ENCODE measurements around the gene FIGNL1. TPM values are rescaled to one million over a fixed set of nuclear protein-coding genes. Genes with fewer than 3 reads are reported as not detected.
"Not testable (repeated sequence)": the region's sequence is repeated elsewhere in the genome, so short reads cannot be mapped to it uniquely, and the experiment has no call there.

The FIGNL1 gene
- total and polyA plus RNA-seq, 2 experiments from 2014 or later: 3.3 to 7.9 TPM

DNA sequence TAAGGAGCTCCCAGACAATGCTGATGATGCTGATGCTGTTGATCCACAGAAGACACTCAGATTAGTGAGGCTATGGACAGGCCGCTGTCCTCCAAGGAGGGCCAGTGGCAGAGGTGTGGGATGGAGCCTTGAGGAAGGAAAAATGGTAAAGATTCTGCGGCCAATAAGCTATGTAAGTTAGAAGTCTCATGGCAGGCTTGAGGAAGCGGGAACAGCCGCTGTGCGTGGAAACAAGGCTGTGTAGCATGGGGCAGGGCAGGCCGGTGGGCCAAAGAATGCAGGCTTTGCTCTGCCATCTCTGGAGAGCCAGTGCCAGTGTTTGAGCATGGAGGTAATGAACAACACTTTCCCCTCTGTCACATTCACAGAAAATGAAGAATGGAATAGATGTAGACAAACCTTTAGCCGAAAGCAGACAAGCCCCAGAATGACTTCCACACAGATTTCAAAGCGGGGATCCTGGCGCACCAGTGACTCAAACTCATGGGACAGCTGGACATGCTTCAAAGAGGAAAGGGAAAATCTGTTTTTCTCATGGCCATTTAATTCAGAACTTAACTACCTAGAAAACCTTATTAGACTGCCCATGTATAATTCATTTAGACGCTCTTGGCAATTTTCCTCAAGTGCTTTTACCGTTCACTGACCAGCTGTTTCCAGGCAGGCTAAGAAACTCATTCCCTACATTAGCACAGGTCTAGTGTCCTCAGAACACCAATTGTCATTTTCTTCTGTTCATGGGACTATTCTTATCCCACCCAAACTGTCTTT is 16.9 kb upstream of the FIGNL1 start:
- Histone ChIP-seq H3K4me1 (ENCODE audit: low read depth) (no peaks in the 10 kb centered on the region), H3K36me3 (no peaks in the 10 kb centered on the region), H3K4me3 (no peak overlapping the region), H3K27ac (no peak overlapping the region), H3K9me3 (ENCODE audit: low read depth) (no peaks in the 10 kb centered on the region), H3K27me3 (peaks cover 17% of the 10 kb centered on the region)
- no peak for TF ChIP-seq CTCF (IDR thresholded peaks at IDR 0.05; ENCODE audit: low read depth, low read length)
- DNase-seq (ENCODE audit: low read depth in 1 of 2, low spot score in 1 of 2): no peak

DNA sequence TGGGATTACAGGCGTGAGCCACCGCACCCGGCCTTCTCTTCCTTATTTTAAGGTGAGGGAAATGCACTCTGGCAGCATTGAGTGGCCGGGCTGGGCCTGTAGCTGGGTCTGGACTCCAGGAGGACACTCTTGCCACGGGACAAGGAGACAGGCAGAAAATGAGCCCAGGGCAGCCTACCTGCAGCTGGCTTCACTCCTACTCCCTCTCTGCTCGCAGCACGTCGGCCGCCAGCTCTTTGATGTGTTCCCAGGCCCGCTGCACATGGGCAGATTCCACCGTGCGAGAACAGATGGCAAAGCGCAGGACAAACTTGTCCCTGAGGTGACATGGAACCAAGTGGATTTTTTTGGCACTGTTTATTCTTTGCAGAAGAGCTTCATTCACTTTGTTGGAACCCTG is 12.9 kb upstream of the FIGNL1 start:
- Histone ChIP-seq H3K4me1 (ENCODE audit: low read depth) (no peaks in the 10 kb centered on the region), H3K27ac (no peak overlapping the region), H3K36me3 (no peaks in the 10 kb centered on the region), H3K9me3 (ENCODE audit: low read depth) (no peaks in the 10 kb centered on the region), H3K4me3 (no peak overlapping the region), H3K27me3 (peaks cover 13% of the 10 kb centered on the region)
- DNase-seq (ENCODE audit: low read depth in 1 of 2, low spot score in 1 of 2): no peak
- no peak for TF ChIP-seq CTCF (IDR thresholded peaks at IDR 0.05; ENCODE audit: low read depth, low read length)

GRCh38 chr7:50462361-50462760 is 12.2 kb upstream of the FIGNL1 start:
- TF ChIP-seq CTCF (IDR thresholded peaks at IDR 0.05; ENCODE audit: low read depth, low read length): no peak
- Histone ChIP-seq H3K36me3 (no peaks in the 10 kb centered on the region), H3K27ac (no peak overlapping the region), H3K4me1 (ENCODE audit: low read depth) (no peaks in the 10 kb centered on the region), H3K9me3 (ENCODE audit: low read depth) (no peaks in the 10 kb centered on the region), H3K4me3 (no peak overlapping the region), H3K27me3 (peaks cover 9% of the 10 kb centered on the region)
- no peak for DNase-seq (ENCODE audit: low read depth in 1 of 2, low spot score in 1 of 2)

DNA sequence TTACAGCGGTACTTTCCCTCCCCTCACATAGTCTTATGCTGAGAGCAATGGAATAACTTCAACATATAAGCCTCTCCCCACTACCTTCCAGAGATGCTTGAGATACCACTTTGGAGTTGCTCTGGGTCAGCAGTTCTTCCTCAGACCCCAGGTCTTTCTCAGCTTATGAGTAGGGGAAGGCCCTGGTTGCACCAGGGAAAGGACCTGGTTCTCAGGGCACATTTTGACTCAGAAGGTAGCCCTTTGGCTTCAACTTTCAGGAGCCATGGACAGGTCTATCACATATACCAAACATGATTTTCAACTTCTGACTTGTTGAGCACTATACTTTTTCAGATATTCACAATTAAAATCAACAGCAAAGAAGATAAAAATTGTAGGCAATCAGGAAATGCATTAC is 11.5 kb upstream of the FIGNL1 start:
- Histone ChIP-seq H3K36me3 (no peaks in the 10 kb centered on the region), H3K4me3 (no peak overlapping the region), H3K4me1 (ENCODE audit: low read depth) (no peaks in the 10 kb centered on the region), H3K9me3 (ENCODE audit: low read depth) (no peaks in the 10 kb centered on the region), H3K27ac (no peak overlapping the region), H3K27me3 (peaks cover 2% of the 10 kb centered on the region)
- no peak for DNase-seq (ENCODE audit: low read depth in 1 of 2, low spot score in 1 of 2)
- no peak for TF ChIP-seq CTCF (IDR thresholded peaks at IDR 0.05; ENCODE audit: low read depth, low read length)

DNA sequence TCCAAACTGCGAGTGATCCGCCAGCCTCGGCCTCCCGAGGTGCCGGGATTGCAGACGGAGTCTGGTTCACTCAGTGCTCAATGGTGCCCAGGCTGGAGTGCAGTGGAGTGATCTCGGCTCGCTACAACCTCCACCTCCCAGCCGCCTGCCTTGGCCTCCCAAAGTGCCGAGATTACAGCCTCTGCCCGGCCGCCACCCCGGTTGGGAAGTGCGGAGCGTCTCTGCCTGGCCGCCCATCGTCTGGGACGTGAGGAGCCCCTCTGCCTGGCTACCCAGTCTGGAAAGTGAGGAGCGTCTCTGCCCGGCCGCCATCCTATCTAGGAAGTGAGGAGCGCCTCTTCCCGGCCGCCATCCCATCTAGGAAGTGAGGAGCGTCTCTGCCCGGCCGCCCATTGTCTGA is 9.0 kb upstream of the FIGNL1 start:
- not testable (repeated sequence) for H3K4me1 ChIP-seq (ENCODE audit: low read depth); H3K4me3 ChIP-seq; DNase-seq (ENCODE audit: low read depth in 1 of 2, low spot score in 1 of 2); H3K9me3 ChIP-seq (ENCODE audit: low read depth); H3K36me3 ChIP-seq; H3K27ac ChIP-seq; H3K27me3 ChIP-seq

- not testable (repeated sequence) for H3K9me3 ChIP-seq (ENCODE audit: low read depth); H3K4me1 ChIP-seq (ENCODE audit: low read depth); H3K27ac ChIP-seq; H3K27me3 ChIP-seq; DNase-seq (ENCODE audit: low read depth in 1 of 2, low spot score in 1 of 2); H3K36me3 ChIP-seq; H3K4me3 ChIP-seq
Observed at GRCh38 chr7:50458651-50459050, 8.5 kb upstream of the FIGNL1 start.
